SU-DHL-6 (cell line): ENCODE measurements around the gene GSS.

Experiments used
- H2AFZ ChIP-seq: fragments of 200-600 bp; sonication (generic); 2 replicates; pipeline ENCODE4 v1.6.1; 2014; ENCODE audit warnings: low read depth, mild to moderate bottlenecking, moderate library complexity, mixed read lengths, antibody characterized with exemption, low read length; ENCODE audit not compliant: severe bottlenecking
- H3F3A ChIP-seq: fragments of 200-600 bp; shearing (Covaris generic); 2 replicates; pipeline ENCODE4 v1.6.0; 2016; ENCODE audit warnings: antibody characterized with exemption, mild to moderate bottlenecking; ENCODE audit not compliant: insufficient read depth
- H3K27ac ChIP-seq: fragments of 200-600 bp; sonication (generic); 2 replicates; pipeline ENCODE4 v1.5.1; 2016; ENCODE audit warnings: low read depth, mild to moderate bottlenecking, low read length, moderate library complexity, mixed read lengths
- H3K27me3 ChIP-seq: fragments of 200-600 bp; sonication (generic), shearing (Covaris generic); 2 replicates; pipeline ENCODE4 v1.6.0; 2014; ENCODE audit warnings: mild to moderate bottlenecking, low read length
- H3K36me3 ChIP-seq: fragments of 200-600 bp; sonication (generic); 2 replicates; pipeline ENCODE4 v1.6.1; 2014; ENCODE audit warnings: mild to moderate bottlenecking, low read length, mixed read lengths
- H3K4me2 ChIP-seq: fragments of 300-600, 200-600 bp; shearing (Covaris generic), sonication (generic); 2 replicates; pipeline ENCODE4 v1.6.0; 2014; ENCODE audit warnings: low read length, low read depth, mild to moderate bottlenecking; ENCODE audit not compliant: poor library complexity, severe bottlenecking
- H3K4me3 ChIP-seq: fragments of 200-600 bp; sonication (generic); 2 replicates; pipeline ENCODE4 v1.5.1; 2014; ENCODE audit warnings: antibody characterized with exemption, low read length, mild to moderate bottlenecking, mixed read lengths; ENCODE audit not compliant: insufficient read depth, poor library complexity, severe bottlenecking
- H3K79me2 ChIP-seq: fragments of 200-600 bp; sonication (generic); 2 replicates; pipeline ENCODE4 v1.6.1; 2014; ENCODE audit warnings: mild to moderate bottlenecking, low read length, moderate library complexity; ENCODE audit not compliant: insufficient read depth
- H3K9ac ChIP-seq: fragments of 200-600 bp; sonication (generic); 2 replicates; pipeline ENCODE4 v1.7.0; 2014; ENCODE audit warnings: mild to moderate bottlenecking, low read length
- H3K9me2 ChIP-seq: fragments of 200-600 bp; sonication (generic); replicated peaks from 2 replicates; pipeline ENCODE4 v1.6.1; 2014; ENCODE audit warnings: low read length; ENCODE audit not compliant: insufficient read depth
- H3K9me3 ChIP-seq: fragments of 200-600 bp; sonication (generic); 2 replicates; pipeline ENCODE4 v1.6.1; 2014; ENCODE audit warnings: low read length, mixed read lengths; ENCODE audit not compliant: insufficient read depth
- H4K20me1 ChIP-seq: fragments of 200-600 bp; sonication (generic); 2 replicates; pipeline ENCODE4 v1.6.1; 2014; ENCODE audit warnings: low read depth, mild to moderate bottlenecking, antibody characterized with exemption, low read length, moderate library complexity, mixed read lengths
- EZH2phosphoT487 ChIP-seq: fragments of 200-600 bp; sonication (generic), shearing (Covaris generic); conservative IDR thresholded peaks from 2 replicates; pipeline ENCODE4 v1.6.1; 2018; ENCODE audit warnings: mild to moderate bottlenecking, antibody characterized with exemption, low read length, moderate library complexity, mixed read lengths
- TF ChIP-seq, protein P1 (sequence below): fragments of 200-600 bp; sonication (generic); IDR thresholded peaks from one replicate; pipeline ENCODE4 v1.5.1; 2017; ENCODE audit warnings: antibody characterized with exemption, mild to moderate bottlenecking, low read length, moderate library complexity; ENCODE audit not compliant: insufficient read depth, poor library complexity, severe bottlenecking

Gene GSS

GRCh38 chr20:34999021-34999451 is 43.4 kb upstream of the GSS start:
- no peaks in the 10 kb centered on the region for H3K27me3 ChIP-seq
- no peak overlapping the region for H3K4me3 ChIP-seq
- no peak overlapping the region for H2AFZ ChIP-seq
- no peaks in the 10 kb centered on the region for H3F3A ChIP-seq
- H3K27ac ChIP-seq: no peak overlapping the region
- H3K9me3 ChIP-seq: no peaks in the 10 kb centered on the region
- no peaks in the 10 kb centered on the region for H3K36me3 ChIP-seq
- H3K4me2 ChIP-seq: no peak overlapping the region
- H3K9ac ChIP-seq: no peak overlapping the region
- H4K20me1 ChIP-seq: no peaks in the 10 kb centered on the region
- no peaks in the 10 kb centered on the region for H3K9me2 ChIP-seq
- H3K79me2 ChIP-seq: no peaks in the 10 kb centered on the region
- TF ChIP-seq, protein P1, sequence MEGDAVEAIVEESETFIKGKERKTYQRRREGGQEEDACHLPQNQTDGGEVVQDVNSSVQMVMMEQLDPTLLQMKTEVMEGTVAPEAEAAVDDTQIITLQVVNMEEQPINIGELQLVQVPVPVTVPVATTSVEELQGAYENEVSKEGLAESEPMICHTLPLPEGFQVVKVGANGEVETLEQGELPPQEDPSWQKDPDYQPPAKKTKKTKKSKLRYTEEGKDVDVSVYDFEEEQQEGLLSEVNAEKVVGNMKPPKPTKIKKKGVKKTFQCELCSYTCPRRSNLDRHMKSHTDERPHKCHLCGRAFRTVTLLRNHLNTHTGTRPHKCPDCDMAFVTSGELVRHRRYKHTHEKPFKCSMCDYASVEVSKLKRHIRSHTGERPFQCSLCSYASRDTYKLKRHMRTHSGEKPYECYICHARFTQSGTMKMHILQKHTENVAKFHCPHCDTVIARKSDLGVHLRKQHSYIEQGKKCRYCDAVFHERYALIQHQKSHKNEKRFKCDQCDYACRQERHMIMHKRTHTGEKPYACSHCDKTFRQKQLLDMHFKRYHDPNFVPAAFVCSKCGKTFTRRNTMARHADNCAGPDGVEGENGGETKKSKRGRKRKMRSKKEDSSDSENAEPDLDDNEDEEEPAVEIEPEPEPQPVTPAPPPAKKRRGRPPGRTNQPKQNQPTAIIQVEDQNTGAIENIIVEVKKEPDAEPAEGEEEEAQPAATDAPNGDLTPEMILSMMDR: no peak
- no peak for TF ChIP-seq EZH2phosphoT487

- Histone ChIP-seq H3K27ac (no peak overlapping the region), H3K4me3 (no peak overlapping the region), H3K79me2 (no peaks in the 10 kb centered on the region), H2AFZ (no peak overlapping the region), H3K9me2 (no peaks in the 10 kb centered on the region), H3K9ac (no peak overlapping the region), H3F3A (no peaks in the 10 kb centered on the region), H3K27me3 (no peaks in the 10 kb centered on the region), H3K4me2 (no peak overlapping the region), H3K9me3 (no peaks in the 10 kb centered on the region), H3K36me3 (no peaks in the 10 kb centered on the region), H4K20me1 (no peaks in the 10 kb centered on the region)
- no peak for TF ChIP-seq EZH2phosphoT487
- TF ChIP-seq, protein P1: no peak
Observed at GRCh38 chr20:34998331-34998950, 42.8 kb upstream of the GSS start.

DNA sequence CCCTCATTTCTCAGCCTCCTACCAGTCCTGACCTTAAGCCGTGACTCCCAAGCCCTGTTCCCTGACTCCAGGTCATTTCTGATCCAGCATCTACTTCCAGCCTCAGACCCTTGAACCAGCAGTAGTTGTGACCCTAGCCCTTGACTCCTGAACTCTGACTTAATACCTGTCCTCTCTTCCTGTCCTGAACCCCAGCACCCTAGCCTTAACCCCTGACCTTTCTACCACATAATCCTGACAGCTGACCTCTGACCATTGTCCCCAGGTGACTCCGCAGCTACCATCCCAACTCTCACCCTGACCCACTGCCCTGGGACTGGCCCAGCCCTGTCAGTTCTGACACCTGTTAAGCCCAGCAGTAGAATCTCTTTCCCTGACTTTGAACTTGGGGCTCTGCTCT is 42.2 kb upstream of the GSS start:
- Histone ChIP-seq H3K4me3 (no peak overlapping the region), H2AFZ (no peak overlapping the region), H3F3A (no peaks in the 10 kb centered on the region), H3K9ac (no peak overlapping the region), H3K27ac (no peak overlapping the region), H3K9me3 (no peaks in the 10 kb centered on the region), H3K4me2 (no peak overlapping the region), H3K79me2 (no peaks in the 10 kb centered on the region), H3K27me3 (no peaks in the 10 kb centered on the region), H4K20me1 (no peaks in the 10 kb centered on the region), H3K36me3 (no peaks in the 10 kb centered on the region), H3K9me2 (no peaks in the 10 kb centered on the region)
- no peak for TF ChIP-seq EZH2phosphoT487
- TF ChIP-seq, protein P1: no peak
